Measurements from ENCODE around the gene ZNF331.

Gene ZNF331

DNA sequence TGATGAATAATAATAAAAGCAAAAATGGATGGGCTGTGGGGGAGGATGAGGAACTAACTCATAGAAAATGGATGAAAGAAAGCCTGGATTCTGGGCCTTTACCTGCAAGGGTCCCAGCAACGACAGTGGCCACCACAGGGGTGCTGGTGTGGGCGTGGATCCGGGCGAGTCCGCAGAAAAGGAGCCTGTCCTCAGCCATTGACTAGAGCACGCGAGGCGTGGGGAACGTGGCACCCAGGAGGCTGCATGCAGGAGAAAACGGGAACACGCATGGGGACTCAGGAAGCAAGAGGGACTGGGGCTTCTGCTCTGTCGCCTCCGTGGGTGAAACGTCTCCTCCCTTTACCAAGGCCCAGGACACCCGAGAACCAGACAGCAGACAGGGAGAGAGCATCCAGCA, 68.1 kb downstream of the ZNF331 start:
- TF ChIP-seq, protein P1, sequence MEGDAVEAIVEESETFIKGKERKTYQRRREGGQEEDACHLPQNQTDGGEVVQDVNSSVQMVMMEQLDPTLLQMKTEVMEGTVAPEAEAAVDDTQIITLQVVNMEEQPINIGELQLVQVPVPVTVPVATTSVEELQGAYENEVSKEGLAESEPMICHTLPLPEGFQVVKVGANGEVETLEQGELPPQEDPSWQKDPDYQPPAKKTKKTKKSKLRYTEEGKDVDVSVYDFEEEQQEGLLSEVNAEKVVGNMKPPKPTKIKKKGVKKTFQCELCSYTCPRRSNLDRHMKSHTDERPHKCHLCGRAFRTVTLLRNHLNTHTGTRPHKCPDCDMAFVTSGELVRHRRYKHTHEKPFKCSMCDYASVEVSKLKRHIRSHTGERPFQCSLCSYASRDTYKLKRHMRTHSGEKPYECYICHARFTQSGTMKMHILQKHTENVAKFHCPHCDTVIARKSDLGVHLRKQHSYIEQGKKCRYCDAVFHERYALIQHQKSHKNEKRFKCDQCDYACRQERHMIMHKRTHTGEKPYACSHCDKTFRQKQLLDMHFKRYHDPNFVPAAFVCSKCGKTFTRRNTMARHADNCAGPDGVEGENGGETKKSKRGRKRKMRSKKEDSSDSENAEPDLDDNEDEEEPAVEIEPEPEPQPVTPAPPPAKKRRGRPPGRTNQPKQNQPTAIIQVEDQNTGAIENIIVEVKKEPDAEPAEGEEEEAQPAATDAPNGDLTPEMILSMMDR (IDR thresholded peaks at IDR 0.05; ENCODE audit: low read depth, low read length, missing control alignments), result no peak
- no peak overlapping the region for H3K4me3 ChIP-seq (replicated peaks; ENCODE audit: low read depth, low read length)
- no peak for DNase-seq (ENCODE audit: extremely low read depth, low read depth)

DNA sequence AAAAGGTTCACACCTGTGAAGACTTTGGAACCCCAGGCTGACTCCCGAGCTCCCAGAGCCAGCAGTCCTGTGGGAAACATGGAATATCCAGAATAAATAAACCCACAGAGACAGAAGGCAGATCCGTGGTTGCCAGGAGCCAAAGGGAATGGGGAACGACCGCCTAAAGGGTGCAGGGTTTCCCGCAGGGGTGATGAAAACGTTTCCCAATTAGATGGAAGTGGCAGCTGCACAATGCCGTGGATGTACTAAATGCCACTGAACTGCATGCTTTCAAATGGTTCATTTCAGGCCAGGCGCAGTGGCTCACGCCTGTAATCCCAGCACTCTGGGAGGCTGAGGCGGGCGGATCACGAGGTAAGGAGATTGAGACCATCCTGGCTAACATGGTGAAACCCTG, 70.4 kb downstream of the ZNF331 start:
- H3K4me3 ChIP-seq (replicated peaks; ENCODE audit: low read depth, low read length), result no peak overlapping the region
- DNase-seq (ENCODE audit: extremely low read depth, low read depth), result no peak
- TF ChIP-seq, protein P1 (IDR thresholded peaks at IDR 0.05; ENCODE audit: low read depth, low read length, missing control alignments), result no peak

DNA sequence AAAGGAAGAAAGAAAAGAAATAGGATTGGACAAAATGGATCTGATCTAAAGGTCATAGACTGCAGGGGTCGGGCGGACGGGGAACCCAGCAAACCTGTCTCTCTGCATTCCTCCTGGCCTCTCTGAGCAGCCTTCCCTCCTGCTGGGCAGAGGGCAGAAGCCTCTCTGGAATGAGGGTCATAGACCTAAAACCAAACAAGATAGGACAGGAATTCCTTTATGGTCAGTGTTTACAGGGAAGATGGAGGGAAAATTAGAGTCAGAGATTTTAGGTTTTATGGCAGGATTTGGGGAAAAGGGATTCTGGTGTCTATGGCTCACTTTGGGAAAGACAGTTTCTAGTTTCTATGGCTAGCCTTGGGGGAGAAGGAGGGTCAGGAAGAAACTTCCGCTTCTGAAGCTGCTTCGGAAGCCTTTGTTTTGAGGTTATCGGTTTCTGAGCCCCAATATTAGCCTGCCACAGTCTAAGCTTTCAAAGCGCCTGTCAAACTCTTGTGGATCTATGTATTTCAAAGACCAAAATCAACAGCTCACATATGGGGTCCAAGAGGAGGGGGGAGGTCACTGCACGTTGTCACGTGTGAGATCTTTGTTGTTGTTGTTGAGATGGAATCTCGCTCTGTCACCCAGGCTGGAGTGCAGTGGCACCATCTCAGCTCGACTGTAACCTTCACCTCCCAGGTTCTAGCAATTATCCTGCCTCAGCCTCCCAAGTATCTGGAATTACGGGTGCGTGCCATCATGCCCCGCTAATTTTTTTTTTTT, 75.0 kb downstream of the ZNF331 start:
- TF ChIP-seq, protein P1 (IDR thresholded peaks at IDR 0.05; ENCODE audit: low read depth, low read length, missing control alignments), result no peak
- no peak overlapping the region for H3K4me3 ChIP-seq (replicated peaks; ENCODE audit: low read depth, low read length)

DNA sequence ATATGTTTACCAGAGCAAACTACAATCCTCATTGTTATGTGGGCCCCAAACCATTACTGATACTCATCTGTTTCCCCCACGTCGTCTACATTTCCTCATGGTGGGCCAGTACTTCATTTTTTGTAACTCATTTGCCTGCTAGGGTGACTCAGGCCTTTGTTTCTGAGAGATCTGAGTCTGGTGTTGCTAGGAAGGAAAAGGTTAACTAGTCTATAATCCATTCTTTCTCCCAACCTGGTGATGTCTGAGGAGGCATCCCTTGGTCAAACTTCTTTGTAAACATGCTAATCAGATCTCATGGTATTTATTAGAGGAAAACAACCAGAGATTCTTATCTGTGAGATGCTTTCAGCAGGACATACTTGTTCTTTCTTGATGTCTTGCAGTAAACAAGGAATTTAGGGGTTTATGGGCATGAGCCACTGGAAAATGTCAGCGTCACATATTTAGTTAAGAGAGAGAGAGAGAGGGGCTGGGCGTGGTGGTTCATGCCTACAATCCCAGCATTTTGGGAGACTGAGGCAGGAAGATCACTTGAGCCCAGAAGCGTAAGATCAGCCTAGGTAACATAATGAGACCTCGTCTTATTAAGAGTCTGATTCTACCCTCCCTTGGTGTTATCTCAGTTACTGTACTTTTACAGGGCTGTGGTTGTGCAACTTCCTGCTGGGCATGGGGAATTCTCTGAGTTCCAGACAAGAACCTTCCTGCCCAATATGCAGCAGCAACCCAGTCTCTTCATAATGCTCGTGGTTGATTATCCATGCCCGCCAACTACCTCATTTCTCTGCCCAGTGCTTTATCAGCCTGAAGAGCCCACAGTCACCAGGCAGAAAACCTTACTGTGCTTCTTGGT, 84.2 kb downstream of the ZNF331 start:
- no peak overlapping the region for H3K4me3 ChIP-seq (replicated peaks; ENCODE audit: low read depth, low read length)
- no peak for DNase-seq (ENCODE audit: extremely low read depth, low read depth)
- TF ChIP-seq, protein P1 (IDR thresholded peaks at IDR 0.05; ENCODE audit: low read depth, low read length, missing control alignments), result no peak

More for the DNA sequence above, 75.0 kb downstream of the ZNF331 start:
- DNase-seq (ENCODE audit: extremely low read depth, low read depth), result no peak

GRCh38 chr19:53624771-53625545, 87.0 kb downstream of the ZNF331 start:
- TF ChIP-seq, protein P1 (IDR thresholded peaks at IDR 0.05; ENCODE audit: low read depth, low read length, missing control alignments), result no peak
- no peak overlapping the region for H3K4me3 ChIP-seq (replicated peaks; ENCODE audit: low read depth, low read length)
- no peak for DNase-seq (ENCODE audit: extremely low read depth, low read depth)

- TF ChIP-seq, protein P1 (IDR thresholded peaks at IDR 0.05; ENCODE audit: low read depth, low read length, missing control alignments), result no peak
- no peak overlapping the region for H3K4me3 ChIP-seq (replicated peaks; ENCODE audit: low read depth, low read length)
- no peak for DNase-seq (ENCODE audit: extremely low read depth, low read depth)
Observed at GRCh38 chr19:53626486-53626885, 88.5 kb downstream of the ZNF331 start.

All from HFF-Myc (cell line).